GM19099 (cell line): ENCODE results near the gene CDRT4.

Experiments used
- POLR2A ChIP-seq: IDR thresholded peaks from 3 replicates; pipeline ENCODE4 v1.6.1; 2011; ENCODE audit warnings: low read depth; ENCODE audit not compliant: insufficient read length; ENCODE audit errors: extremely low read depth

CDRT4 gene

DNA sequence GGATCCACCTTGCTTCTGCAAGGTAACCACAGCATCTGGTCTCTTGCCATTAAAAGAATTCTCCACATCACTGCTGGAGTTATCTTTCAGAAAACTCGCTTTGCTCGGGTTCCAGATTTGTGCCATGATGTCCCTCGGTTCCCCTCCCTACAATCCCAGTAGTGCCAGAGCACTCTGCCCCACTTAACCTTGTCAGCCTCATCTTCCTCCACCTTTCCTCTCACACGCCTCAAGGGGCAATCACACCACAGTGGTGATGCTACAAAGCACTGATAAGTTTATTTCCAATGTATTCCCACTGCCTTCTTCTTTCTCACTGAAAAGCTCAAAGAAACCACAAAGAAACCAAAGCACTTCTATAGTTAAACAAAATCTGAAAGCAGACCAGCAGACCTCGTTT is 11.4 kb upstream of the CDRT4 start:
- TF ChIP-seq POLR2A = no peak

DNA sequence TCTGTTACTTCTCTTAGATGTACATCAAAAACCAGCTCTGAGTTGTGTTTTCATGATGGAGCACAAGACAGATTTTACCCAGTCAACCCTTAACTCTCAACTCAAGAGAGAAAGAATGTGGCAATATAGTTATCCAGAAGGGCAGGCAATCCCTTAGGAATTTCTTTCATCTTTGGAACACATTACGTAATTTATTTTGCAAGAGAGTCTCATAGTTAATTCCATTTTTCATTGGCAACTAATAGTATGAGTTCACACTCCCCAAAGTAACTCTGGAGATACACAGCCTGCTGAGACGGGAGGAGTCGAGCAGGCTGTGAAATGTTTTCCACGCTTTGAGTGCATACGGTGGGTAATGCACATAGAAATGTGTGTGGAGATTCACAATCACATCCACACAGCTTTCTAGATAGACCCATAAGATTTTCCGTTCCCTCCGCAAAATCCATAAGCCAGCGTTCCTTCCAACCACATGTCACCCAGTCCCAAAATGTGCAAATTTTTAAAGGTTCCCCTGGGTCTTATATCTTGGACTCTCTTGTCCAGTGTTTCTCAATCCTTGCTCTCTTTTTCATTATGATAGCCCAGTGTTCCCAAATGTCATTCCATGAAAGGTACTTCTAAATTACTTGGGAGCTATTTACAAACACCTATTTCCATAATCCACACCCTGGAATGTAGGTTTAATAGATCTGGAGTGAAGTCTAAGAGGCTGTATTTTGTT is 8.4 kb upstream of the CDRT4 start:
- TF ChIP-seq POLR2A = no peak

DNA sequence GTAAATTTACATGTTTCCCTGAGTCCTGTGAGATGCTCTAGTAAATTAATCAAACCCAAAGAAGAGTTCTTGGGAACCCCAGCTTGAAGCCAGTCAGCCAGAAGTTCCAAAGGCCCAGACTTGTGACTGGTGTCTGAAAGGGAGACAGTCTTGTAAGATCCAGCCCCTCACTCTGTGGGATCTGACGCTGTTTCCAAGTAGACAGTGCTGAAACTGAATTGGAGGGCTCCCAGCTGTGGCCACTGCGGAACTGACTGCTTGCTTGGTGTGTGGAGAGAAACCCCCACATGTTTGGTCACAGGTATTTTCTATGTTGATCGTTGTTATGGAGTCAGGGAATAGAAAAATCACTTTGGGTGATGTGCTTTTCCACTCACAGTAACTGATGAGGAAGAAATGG is 5.5 kb upstream of the CDRT4 start:
- no peak for TF ChIP-seq POLR2A

DNA sequence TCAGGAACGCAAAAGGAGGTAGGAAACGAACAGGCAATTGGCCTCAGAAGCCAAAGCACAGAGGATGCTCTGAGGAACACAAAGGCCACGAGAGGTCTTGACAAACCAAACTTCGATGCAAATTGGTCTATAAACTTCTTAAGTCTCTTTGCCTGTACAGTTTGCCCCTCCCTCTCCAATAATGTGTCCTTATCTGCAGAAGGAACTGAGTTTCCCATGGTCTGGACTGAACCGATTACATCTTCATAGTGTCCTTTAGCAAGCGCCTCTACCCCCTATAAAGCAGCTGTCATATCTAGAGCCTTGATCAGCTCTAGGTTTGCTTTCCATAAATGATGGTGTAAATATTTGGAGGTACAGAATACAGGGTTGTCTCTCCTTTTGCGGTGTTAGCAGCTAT is 3.1 kb upstream of the CDRT4 start:
- TF ChIP-seq POLR2A = no peak

DNA sequence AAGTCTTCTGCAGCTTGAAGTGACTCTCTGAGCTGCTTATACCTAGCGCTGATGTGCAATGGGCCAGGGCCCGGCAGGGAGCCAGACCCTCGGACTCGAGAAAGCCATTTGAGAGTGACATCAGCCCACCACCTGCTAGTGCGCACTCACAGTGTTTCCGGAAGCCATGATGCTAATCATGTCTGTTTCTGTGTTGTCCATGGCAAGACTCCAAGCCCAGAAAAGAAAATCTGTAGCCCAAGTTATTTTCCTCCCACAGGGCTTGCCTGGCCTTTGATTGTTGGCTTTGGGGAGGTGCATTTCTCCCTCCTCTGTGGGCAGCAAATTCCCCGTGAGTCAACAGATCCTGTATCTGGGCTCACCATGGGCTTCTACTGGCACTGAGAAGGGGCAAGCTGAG is 1.8 kb upstream of the CDRT4 start:
- TF ChIP-seq POLR2A = no peak

DNA sequence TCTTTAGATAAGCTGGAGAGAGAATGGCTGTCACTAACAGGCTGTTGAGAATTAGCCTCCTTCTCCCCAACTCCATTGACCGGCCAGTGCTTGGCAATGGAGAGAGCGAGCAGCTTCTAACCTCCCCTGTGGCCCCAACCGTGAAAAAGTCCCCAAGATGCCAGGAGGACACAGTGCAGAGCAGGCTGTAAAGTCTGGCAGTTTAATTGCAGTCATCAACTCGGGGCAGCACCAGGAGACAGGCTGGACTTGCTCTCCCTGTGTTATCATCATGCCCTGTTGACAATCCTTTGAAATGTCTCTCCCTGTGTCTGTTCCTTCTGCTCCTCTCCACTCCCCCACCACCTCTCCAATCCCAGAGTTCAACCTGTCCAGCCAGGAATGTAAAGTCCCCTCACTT is 705 bp upstream of the CDRT4 start:
- TF ChIP-seq POLR2A = no peak

DNA sequence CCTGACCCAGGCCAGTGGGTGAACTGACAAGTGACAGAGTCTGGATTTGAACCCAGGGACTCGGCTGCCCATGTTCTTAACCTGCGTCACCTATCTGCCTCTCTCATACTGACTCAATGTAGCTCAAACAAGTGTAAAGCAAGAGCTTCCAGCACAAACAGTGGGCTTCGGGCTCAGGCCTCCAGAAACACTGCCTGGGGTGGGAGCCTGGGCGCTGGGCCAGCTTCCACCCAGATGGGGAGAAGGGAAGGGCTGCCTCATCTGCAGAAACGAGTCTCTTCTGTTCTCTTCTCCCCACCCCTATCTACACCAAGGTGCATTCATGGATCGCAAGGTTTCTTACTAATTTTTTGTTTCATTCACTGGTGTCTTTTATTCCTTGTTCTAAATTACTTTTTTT is 1.3 kb downstream of the CDRT4 start:
- no peak for TF ChIP-seq POLR2A

DNA sequence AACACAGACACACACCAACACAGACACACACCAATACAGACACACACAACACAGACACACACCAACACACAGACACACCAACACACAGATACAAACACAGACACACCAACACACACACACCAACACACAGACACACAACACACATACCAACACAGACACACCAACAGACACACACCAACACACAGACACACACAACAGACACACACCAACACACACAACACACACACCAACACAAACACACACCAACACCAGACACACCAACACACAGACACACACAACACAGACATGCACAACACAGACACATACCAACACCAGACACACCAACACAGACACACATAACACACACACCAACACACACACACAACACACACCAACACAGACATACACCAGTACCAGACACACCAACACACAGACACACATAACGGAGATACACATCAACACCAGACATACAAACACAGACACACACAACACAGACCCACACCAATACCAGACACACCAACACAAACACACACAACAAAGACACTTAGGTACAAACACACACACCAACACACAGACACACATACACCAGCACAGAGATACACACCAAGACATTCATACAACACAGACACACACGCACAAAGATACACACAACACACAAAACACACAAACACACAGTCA is 2.2 kb downstream of the CDRT4 start:
- TF ChIP-seq POLR2A = no peak

DNA sequence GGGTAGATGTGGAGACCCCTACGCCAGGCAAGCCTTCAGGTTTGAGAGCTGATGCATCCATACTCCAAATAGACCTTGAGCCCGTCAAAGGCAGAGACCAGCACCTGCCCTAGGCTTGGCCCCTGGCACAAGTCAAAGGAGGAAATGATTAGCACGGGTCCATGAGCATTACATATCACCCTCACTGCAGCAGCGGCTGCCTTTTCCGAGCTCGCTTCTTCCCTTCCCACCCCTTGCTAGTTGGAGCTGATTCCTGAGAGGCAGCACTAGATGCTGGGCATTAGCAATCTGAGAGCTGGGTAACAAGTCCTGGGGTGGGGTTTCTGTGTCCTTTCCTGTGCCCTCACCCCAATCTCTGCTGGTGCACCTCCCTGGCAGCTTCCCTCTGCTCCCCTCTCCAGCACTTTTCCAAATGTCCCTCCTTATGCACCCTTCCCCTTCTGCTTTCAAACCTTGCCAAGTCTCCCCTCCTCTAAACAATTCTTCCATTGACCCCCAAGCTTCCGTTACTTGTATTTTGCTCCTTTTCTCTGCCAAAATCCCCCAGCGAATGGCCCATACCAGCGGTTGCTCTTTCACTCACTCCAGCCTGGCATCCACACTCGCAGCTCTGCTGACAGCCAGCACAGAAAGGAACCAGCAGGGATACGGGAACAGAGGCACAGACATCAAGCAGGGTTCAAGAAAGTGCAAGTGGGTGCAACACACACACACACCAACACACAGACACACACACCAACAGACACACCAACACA is 3.0 kb downstream of the CDRT4 start:
- TF ChIP-seq POLR2A = no peak

DNA sequence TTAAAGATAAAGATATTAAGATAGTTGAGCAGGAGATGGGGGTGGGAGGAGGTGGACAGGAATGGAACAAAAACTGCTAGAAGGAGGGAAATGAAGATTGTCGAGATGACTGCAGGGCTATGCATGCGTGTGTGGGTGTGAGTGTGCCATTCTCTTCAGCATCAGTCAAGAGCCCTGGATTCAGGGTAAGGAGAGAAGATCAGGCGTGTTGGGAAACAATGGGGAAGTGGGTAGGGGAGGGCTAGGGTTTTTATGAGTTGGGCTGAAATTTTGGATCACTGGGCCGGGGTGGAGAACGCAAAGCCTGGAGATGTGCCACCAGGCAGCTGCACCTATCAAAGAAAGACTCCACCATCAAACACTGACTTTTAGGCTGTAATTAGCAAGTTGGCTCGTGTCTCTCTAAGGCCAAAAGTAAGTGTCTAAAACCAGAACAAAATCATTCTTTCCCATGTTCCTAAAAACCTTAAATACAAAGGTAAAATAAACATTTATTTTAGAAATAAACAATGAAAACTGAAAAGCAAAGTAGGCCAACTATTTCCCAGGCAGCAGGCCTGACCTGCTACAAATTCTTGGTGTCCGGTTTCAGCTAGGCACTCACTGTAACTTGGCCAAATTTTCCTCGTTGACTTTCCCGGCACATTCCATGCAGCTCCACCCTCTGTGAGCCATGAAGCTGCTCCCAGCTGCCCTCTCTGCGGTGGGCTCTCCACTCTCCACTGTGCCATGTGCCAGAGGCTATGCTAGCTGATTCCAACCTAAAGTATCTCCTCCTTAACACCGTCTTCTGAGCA is 4.2 kb downstream of the CDRT4 start:
- no peak for TF ChIP-seq POLR2A

DNA sequence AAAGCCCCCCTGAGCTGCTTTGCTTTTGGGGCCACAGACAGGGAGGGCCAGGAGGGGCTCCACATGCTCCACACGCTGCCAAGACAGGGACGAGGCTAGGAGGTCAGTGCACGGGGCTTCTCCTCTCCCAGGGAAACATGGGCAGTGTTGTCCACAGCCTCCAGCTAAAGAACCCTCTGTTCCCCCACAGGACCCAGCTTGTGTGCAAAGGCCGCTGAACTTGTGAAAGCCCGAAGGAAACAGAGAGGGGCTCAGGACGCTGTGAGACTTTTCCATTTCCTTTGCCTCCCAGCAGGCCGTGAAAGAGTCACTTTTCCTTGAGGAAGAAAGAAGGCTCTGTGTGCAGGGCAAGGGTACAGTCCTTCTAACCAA is 9.7 kb downstream of the CDRT4 start:
- no peak for TF ChIP-seq POLR2A

DNA sequence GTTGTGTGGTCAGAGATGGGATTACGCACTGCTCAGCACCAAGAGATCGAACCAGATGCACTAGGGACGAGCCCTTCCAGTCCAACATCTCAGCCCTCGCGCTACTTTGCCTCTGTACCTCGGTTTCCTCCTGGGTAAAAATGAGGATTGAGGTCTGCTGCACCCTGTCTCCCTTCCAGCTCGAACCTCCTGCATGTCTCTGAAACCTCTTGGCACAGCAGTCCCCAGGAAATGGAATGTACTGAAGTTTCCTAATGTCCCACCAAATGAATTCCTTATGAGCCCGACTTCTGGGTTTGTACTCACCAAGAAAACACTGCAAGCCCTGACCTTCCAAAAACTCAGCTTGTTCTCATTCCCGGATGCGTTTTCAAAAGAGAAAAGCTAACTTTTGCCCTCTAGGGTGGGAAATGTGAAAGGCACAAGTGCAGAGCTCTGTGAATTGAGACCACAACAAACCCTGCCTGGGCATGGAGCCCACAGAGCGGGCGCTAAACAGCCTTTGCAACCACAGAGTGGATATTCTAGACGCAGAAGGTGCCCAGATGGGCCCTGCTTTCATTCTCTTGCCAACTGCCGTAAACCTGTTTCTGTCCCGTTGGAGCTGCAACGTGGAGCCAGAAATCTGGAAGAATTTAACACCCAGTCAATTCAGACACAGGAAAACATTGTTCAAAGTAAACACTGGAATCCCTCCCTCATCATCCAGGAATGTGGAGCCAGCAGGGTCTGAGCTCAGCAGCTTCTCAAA is 10.3 kb downstream of the CDRT4 start:
- TF ChIP-seq POLR2A = no peak

DNA sequence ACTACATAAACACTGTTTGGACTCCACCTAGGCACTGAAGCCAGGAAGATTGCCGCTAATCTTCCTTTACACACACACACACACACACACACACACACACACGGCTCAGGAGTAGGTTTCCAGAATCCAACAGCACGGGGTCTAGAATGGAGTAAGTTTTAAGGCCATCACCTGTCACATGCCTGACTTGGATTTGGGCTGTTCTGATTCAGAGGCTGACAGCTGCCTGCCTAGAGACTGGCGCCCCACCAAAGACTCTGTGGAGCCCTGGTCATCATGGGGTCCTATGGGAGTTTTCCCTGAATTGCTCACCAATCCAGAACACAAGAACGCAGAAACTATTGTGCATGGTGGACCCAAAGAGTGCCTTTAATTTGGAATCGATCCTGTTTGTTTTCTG is 10.9 kb downstream of the CDRT4 start:
- no peak for TF ChIP-seq POLR2A

DNA sequence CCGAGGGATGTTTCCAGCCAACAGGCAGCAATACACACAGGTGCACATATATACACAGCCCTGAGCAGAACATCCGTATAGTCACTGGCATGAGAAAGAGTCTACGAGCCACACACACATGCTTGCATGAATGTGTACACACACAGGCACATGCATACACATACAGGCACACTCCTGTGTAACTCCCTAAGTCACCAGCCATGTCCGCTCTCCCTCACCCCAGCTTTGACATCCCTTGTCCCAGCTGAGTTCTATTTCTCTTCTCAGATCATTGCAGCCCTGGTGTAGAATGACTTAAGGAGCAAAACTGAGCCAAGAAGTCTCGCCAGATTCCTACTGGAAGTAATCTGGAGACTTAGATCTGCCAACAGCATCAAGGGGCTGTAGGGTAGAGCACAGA is 13.1 kb downstream of the CDRT4 start:
- TF ChIP-seq POLR2A = no peak

DNA sequence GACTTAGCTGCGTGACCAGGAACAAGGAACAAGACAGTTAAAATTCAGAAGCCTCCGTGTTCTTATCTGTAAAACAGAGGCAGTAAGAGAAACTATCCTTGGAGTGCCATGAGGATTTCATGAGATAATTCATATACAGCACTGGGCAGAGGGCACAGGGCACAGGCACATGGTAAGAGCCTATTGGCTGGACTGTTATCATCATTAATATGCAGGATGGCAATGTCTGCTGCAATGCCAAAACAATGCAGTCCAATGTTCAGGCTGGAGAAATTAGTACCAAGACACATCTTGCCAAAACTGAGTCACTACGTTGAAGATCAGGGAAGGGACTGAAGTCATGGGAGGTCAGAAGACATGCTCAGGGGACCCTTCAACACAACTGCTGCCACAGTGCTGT is 13.6 kb downstream of the CDRT4 start:
- TF ChIP-seq POLR2A = no peak
